Brain microvascular endothelial cell (primary cell): Measurements from ENCODE around the gene KLK13.

Experiments used
- DNase-seq: peaks from one replicate; pipeline ENCODE4 v3.0.0-alpha.2; 2020
- H3K27ac ChIP-seq: fragments of 250-450 bp; sonication (Bioruptor Pico); 2 replicates; pipeline ENCODE4 v1.5.1; 2020; ENCODE audit warnings: mild to moderate bottlenecking, moderate library complexity
- H3K27me3 ChIP-seq: fragments of 250-450 bp; sonication (Bioruptor Pico); replicated peaks from 2 replicates; pipeline ENCODE4 v1.5.1; 2020; ENCODE audit warnings: mild to moderate bottlenecking
- H3K36me3 ChIP-seq: fragments of 250-450 bp; sonication (Bioruptor Pico); replicated peaks from 2 replicates; pipeline ENCODE4 v1.5.1; 2020; ENCODE audit warnings: mild to moderate bottlenecking
- H3K4me3 ChIP-seq: 2 replicates; pipeline ENCODE4 v1.5.1; 2011; ENCODE audit warnings: low read depth, mild to moderate bottlenecking, control low read depth, low read length, moderate library complexity
- CTCF ChIP-seq: IDR thresholded peaks from 2 replicates; pipeline ENCODE4 v1.5.1; 2011; ENCODE audit warnings: low read depth, mild to moderate bottlenecking, moderate library complexity, low read length, control low read depth, inconsistent platforms; ENCODE audit errors: missing control alignments
- in situ Hi-C: cut with HindIII; loops from 2 replicates; pipeline ENCODE4 v1.10.0; 2017; ENCODE audit warnings: low sequenced_read_pairs, low pct_ligation_motif_present

The KLK13 gene

GRCh38 chr19:51100601-51101000 is 35.7 kb upstream of the KLK13 start:
- Histone ChIP-seq H3K27me3 (no peaks in the 10 kb centered on the region), H3K27ac (no peak overlapping the region), H3K4me3 (no peak overlapping the region), H3K36me3 (peaks cover 24% of the 10 kb centered on the region)
- TF ChIP-seq CTCF: no peak
- no peak for DNase-seq
- in situ Hi-C loops: no loop called here

GRCh38 chr19:51099047-51099382 is 34.1 kb upstream of the KLK13 start:
- H3K27me3 ChIP-seq: no peaks in the 10 kb centered on the region
- TF ChIP-seq CTCF: no peak
- no peak overlapping the region for H3K27ac ChIP-seq
- in situ Hi-C loops: no loop called here
- H3K36me3 ChIP-seq: peaks cover 21% of the 10 kb centered on the region
- DNase-seq: no peak
- peak overlapping the region; percentile 22 for H3K4me3 ChIP-seq

- no peak for DNase-seq
- Histone ChIP-seq H3K27me3 (no peaks in the 10 kb centered on the region), H3K27ac (no peak overlapping the region), H3K4me3 (no peak overlapping the region), H3K36me3 (peaks cover 17% of the 10 kb centered on the region)
- in situ Hi-C loops: no loop called here
- no peak for TF ChIP-seq CTCF
Measured at GRCh38 chr19:51098365-51099046, 33.6 kb upstream of the KLK13 start.

- Histone ChIP-seq H3K4me3 (no peak overlapping the region), H3K36me3 (peaks cover 13% of the 10 kb centered on the region), H3K27ac (no peak overlapping the region), H3K27me3 (no peaks in the 10 kb centered on the region)
- in situ Hi-C loops: no loop called here
- no peak for TF ChIP-seq CTCF
- DNase-seq: no peak
Measured at GRCh38 chr19:51097796-51098195, 32.9 kb upstream of the KLK13 start.

- Histone ChIP-seq H3K27me3 (no peaks in the 10 kb centered on the region), H3K36me3 (peaks cover 7% of the 10 kb centered on the region), H3K27ac (no peak overlapping the region), H3K4me3 (no peak overlapping the region)
- in situ Hi-C loops: no loop called here
- peak; percentile 54 for DNase-seq
- peak; percentile 77 for TF ChIP-seq CTCF
Measured at GRCh38 chr19:51097166-51097738, 32.4 kb upstream of the KLK13 start.
